Endothelial cell of umbilical vein (primary cell): Measurements from ENCODE around the gene DNAJB8. TPM values are rescaled to one million over a fixed set of nuclear protein-coding genes. Genes with fewer than 3 reads are reported as not detected.

Experiments
- BruUV-seq: library from RNA; stranded (reverse); fragments of 400-500 nt; replicated peaks from 2 replicates; lab custom pipeline; 2021; lab: Mats Ljungman, UMichigan
- CTCF ChIA-PET: fragments of 300-600, 350-600 bp; sonication (Branson Sonifier 250); formaldehyde crosslinking; loops from one replicate; lab custom pipeline; 2021; ENCODE audit warnings: antibody characterized with exemption, inconsistent platforms; lab: Charles Lee
- POLR2A ChIA-PET: fragments of 300-600, 350-600 bp; sonication (Branson Sonifier 250); formaldehyde crosslinking; loops from one replicate; lab custom pipeline; 2021; ENCODE audit warnings: antibody characterized with exemption, inconsistent platforms; lab: Charles Lee
- DNase-seq: peaks from one replicate; pipeline ENCODE4 v3.0.0-alpha.2; 2011; ENCODE audit warnings: low read depth, low spot score
- FAIRE-seq: peaks from 2 replicates; lab custom pipeline; 2011; peaks lifted over from hg19 to GRCh38; lab: Jason Lieb, UNC
- H2AFZ ChIP-seq: 2 replicates; pipeline ENCODE4 v1.6.0; 2012; ENCODE audit warnings: low read depth, low read length, control low read depth, inconsistent platforms
- H3K27ac ChIP-seq: 2 replicates; pipeline ENCODE4 v1.5.1; 2011; ENCODE audit warnings: low read depth, mild to moderate bottlenecking, control low read depth, low read length, moderate library complexity; ENCODE audit not compliant: insufficient read depth
- H3K27me3 ChIP-seq, 2 experiments: 2 replicates each; pipeline versions ENCODE4 v1.6.0 to v1.6.1; 2011; ENCODE audit warnings: low read length in 2 of 2, mixed read lengths in 1 of 2; ENCODE audit not compliant: control insufficient read depth in 2 of 2, insufficient read depth in 2 of 2
- H3K36me3 ChIP-seq, 2 experiments: 2 replicates in 1 of 2; 3 replicates in 1 of 2; pipeline ENCODE4 v1.5.1; 2011; ENCODE audit warnings: low read length in 2 of 2, mild to moderate bottlenecking in 1 of 2, moderate library complexity in 1 of 2; ENCODE audit not compliant: control insufficient read depth in 2 of 2, insufficient read depth in 2 of 2; ENCODE audit errors: extremely low read depth in 1 of 2
- H3K4me1 ChIP-seq: 3 replicates; pipeline ENCODE4 v1.5.1; 2011; ENCODE audit warnings: mild to moderate bottlenecking, low read length; ENCODE audit not compliant: control insufficient read depth, insufficient read depth; ENCODE audit errors: extremely low read depth
- H3K4me2 ChIP-seq: 2 replicates; pipeline ENCODE4 v1.6.1; 2011; ENCODE audit warnings: low read length, control low read depth, mixed read lengths; ENCODE audit not compliant: insufficient read depth
- H3K4me3 ChIP-seq, 3 experiments: fragments of 200-600 bp in 1 of 3; sonication (generic), shearing (Covaris generic) in 1 of 3; replicated peaks in 1 of 3; 2 replicates each; pipeline ENCODE4 v1.5.1; 2011 to 2016; ENCODE audit warnings: control low read depth in 3 of 3, low read length in 3 of 3, mild to moderate bottlenecking in 2 of 3, inconsistent platforms in 1 of 3, low read depth in 1 of 3, moderate library complexity in 1 of 3; ENCODE audit not compliant: insufficient read depth in 1 of 3
- H3K79me2 ChIP-seq: 2 replicates; pipeline ENCODE4 v1.6.0; 2012; ENCODE audit warnings: low read length, inconsistent platforms; ENCODE audit not compliant: control insufficient read depth, insufficient read depth
- H3K9ac ChIP-seq: replicated peaks from 2 replicates; pipeline ENCODE3; 2011; ENCODE audit warnings: low read length, control low read depth; ENCODE audit not compliant: insufficient read depth; ENCODE audit errors: extremely low read depth
- H3K9me1 ChIP-seq: replicated peaks from 3 replicates; pipeline ENCODE4 v1.6.0; 2011; ENCODE audit warnings: mild to moderate bottlenecking, low read length; ENCODE audit not compliant: control insufficient read depth, insufficient read depth; ENCODE audit errors: extremely low read depth
- H3K9me3 ChIP-seq: replicated peaks from 2 replicates; pipeline ENCODE4 v1.5.1; 2012; ENCODE audit warnings: low read length, inconsistent platforms; ENCODE audit not compliant: control insufficient read depth, insufficient read depth
- H4K20me1 ChIP-seq: replicated peaks from 2 replicates; pipeline ENCODE3; 2011; ENCODE audit warnings: mild to moderate bottlenecking, low read length; ENCODE audit not compliant: control insufficient read depth, insufficient read depth; ENCODE audit errors: extremely low read depth
- CTCF ChIP-seq, 2 donors: IDR thresholded peaks; 1 replicate in 1 of 2; 2 replicates in 1 of 2; pipeline ENCODE4 v1.5.1; 2011; ENCODE audit warnings: low read length in 2 of 2, mild to moderate bottlenecking in 2 of 2, moderate library complexity in 2 of 2, control low read depth in 1 of 2, inconsistent platforms in 1 of 2, low read depth in 1 of 2; ENCODE audit not compliant: insufficient read depth in 1 of 2; ENCODE audit errors: extremely low read depth in 1 of 2
- EZH2 ChIP-seq: IDR thresholded peaks from 2 replicates; pipeline ENCODE4 v1.6.1; 2012; ENCODE audit warnings: borderline replicate concordance, low read depth, mild to moderate bottlenecking, moderate library complexity, low read length, inconsistent platforms; ENCODE audit not compliant: severe bottlenecking
- FOS ChIP-seq: IDR thresholded peaks from 2 replicates; pipeline ENCODE4 v1.6.1; 2011; ENCODE audit warnings: mild to moderate bottlenecking, low read length, moderate library complexity, borderline replicate concordance; ENCODE audit not compliant: insufficient read depth
- GATA2 ChIP-seq: IDR thresholded peaks from 2 replicates; pipeline ENCODE4 v1.7.0; 2011; ENCODE audit warnings: low read depth, mild to moderate bottlenecking, moderate library complexity, mixed read lengths, low read length; ENCODE audit not compliant: insufficient read length, insufficient read depth
- JUN ChIP-seq: IDR thresholded peaks from 2 replicates; pipeline ENCODE4 v1.6.1; 2011; ENCODE audit warnings: borderline replicate concordance, low read depth; ENCODE audit not compliant: insufficient read length, insufficient read depth
- MAX ChIP-seq: IDR thresholded peaks from 2 replicates; pipeline ENCODE4 v1.6.1; 2011; ENCODE audit not compliant: insufficient read depth, insufficient read length
- MYC ChIP-seq: IDR thresholded peaks from one replicate; pipeline ENCODE4 v1.6.1; 2011; ENCODE audit warnings: mild to moderate bottlenecking, low read depth, low read length
- POLR2A ChIP-seq: IDR thresholded peaks from 2 replicates; pipeline ENCODE4 v1.6.1; 2012; ENCODE audit warnings: low read depth, mild to moderate bottlenecking, control low read depth, low read length
- POLR2AphosphoS5 ChIP-seq: IDR thresholded peaks from 2 replicates; pipeline ENCODE4 v1.6.1; 2012; ENCODE audit warnings: low read depth, mild to moderate bottlenecking, control low read depth, low read length, moderate library complexity; ENCODE audit not compliant: insufficient read depth
- dilution Hi-C: fragments of 300-500 bp; cut with MboI; formaldehyde crosslinking; loops from one replicate; pipeline ENCODE4 v1.15.0; 2019; ENCODE audit warnings: low sequenced_read_pairs; ENCODE audit not compliant: extremely low pct_ligation_motif_present
- intact Hi-C: fragments of 100-400 bp; cut with micrococcal nuclease; formaldehyde crosslinking; loops from one replicate; pipeline ENCODE4 v1.10.0; 2022
- polyA plus RNA-seq, 4 experiments: library from polyadenylated mRNA; depleted of rRNA in 3 of 4; stranded (reverse) in 3 of 4; unstranded in 1 of 4; fragments of >200 nt; gene quantifications; 2 replicates each; pipeline versions ENCODE4 v1.2.1 to v1.2.3, GENCODE V29; 2011 to 2012; ENCODE audit warnings: missing spikeins in 1 of 4
- total RNA-seq: library from RNA; stranded (reverse); gene quantifications from 2 replicates; pipeline ENCODE4 v1.2.3, GENCODE V29; 2021

DNAJB8 gene
- total and polyA plus RNA-seq, 2 donors (not counting 3 experiments of a cell fraction or from before 2014, with no cell fraction given): not detected

- H3K79me2 ChIP-seq: peaks cover 34% of the 10 kb centered on the region
- no peaks in the 10 kb centered on the region for H3K9me1 ChIP-seq
- intact Hi-C loops (no loop called here), dilution Hi-C loops (no loop called here)
- H3K9me3 ChIP-seq: no peaks in the 10 kb centered on the region
- POLR2A ChIA-PET: no interaction called here
- CTCF ChIA-PET: interaction anchor here (4.6 to 6.2 kb wide), 2 partner anchors 18 to 52 kb away, joined by 42 to 48 read pairs; no protein-coding TSS in a partner anchor
- no peaks in the 10 kb centered on the region for H3K27me3 ChIP-seq
- H3K36me3 ChIP-seq: peaks cover 7 to 18% of the 10 kb centered on the region in 2 experiments
- no peak overlapping the region for H3K4me2 ChIP-seq
- no peak overlapping the region for H2AFZ ChIP-seq
- H3K4me1 ChIP-seq: peaks cover 36% of the 10 kb centered on the region
- FAIRE-seq (no peak), DNase-seq (no peak)
- H4K20me1 ChIP-seq: no peaks in the 10 kb centered on the region
- TF ChIP-seq CTCF (IDR thresholded peaks at IDR 0.05; ENCODE audit: extremely low read depth in 1 of 2, insufficient read depth in 1 of 2, low read depth in 1 of 2, low read length in 2 of 2) (no peak), POLR2AphosphoS5 (no peak), EZH2 (no peak), GATA2 (no peak), POLR2A (no peak), MYC (no peak), FOS (no peak), JUN (no peak), MAX (no peak)
- H3K27ac ChIP-seq: no peak overlapping the region
- no peak overlapping the region for H3K4me3 ChIP-seq
- BruUV-seq: no TSS peak
- H3K9ac ChIP-seq: no peak overlapping the region
Measured at GRCh38 chr3:128478576-128479506, 12.2 kb upstream of the DNAJB8 start.
